HL-60 (cell line): ENCODE data around the gene MAGEA8.

Source experiments
- DNase-seq, 2 experiments: peaks; one replicate each; pipeline ENCODE4 v3.0.0-alpha.2; 2010 to 2020; ENCODE audit warnings: low read depth in 1 of 2, low spot score in 1 of 2
- H3K27ac ChIP-seq: fragments of 250-450 bp; sonication (Bioruptor Pico); replicated peaks from 2 replicates; pipeline ENCODE4 v1.5.1; 2020; ENCODE audit warnings: mild to moderate bottlenecking, moderate library complexity
- H3K27me3 ChIP-seq: fragments of 250-450 bp; sonication (Bioruptor Pico); 2 replicates; pipeline ENCODE4 v1.5.1; 2021; ENCODE audit warnings: mild to moderate bottlenecking, moderate library complexity; ENCODE audit not compliant: insufficient read depth, poor library complexity, severe bottlenecking
- H3K4me3 ChIP-seq: replicated peaks from 2 replicates; pipeline ENCODE4 v1.5.1; 2011; ENCODE audit warnings: mild to moderate bottlenecking, control low read depth, low read length; ENCODE audit not compliant: insufficient read depth
- GABPA ChIP-seq: IDR thresholded peaks from 2 replicates; pipeline ENCODE4 v1.6.1; 2012; ENCODE audit warnings: low read depth
- POLR2AphosphoS5 ChIP-seq: IDR thresholded peaks from 2 replicates; pipeline ENCODE4 v1.6.1; 2012; ENCODE audit warnings: low read depth
- SPI1 ChIP-seq: IDR thresholded peaks from 2 replicates; pipeline ENCODE4 v1.6.1; 2012; ENCODE audit warnings: low read depth, mild to moderate bottlenecking, borderline replicate concordance
- TF ChIP-seq, protein P1 (sequence below): IDR thresholded peaks from 2 replicates; pipeline ENCODE4 v1.6.1; 2012; ENCODE audit warnings: low read depth; ENCODE audit not compliant: insufficient replicate concordance
- TF ChIP-seq, protein P2 (sequence below): IDR thresholded peaks from one replicate; pipeline ENCODE4 v1.5.1; 2011; ENCODE audit warnings: low read length, control low read depth, inconsistent platforms; ENCODE audit not compliant: insufficient read depth

The MAGEA8 gene

DNA sequence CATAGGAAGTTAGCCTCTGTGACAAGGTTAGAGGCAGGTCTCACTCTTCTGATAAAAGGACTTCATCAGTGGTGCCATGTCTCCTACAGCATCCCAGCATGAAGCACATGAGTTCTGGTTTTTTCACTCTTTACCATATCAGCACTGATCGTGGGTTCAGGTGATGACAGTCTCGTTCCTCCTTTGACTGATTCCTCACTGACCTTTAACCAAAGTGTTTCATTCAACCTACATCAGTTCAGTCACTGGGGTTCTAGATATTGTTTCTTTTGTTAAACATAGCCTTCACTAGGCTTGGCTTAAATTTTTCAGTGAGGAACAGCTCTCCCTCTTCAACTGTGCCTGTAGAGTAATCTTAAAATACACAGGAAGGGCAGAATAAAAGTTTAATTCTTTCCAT lies 9.6 kb upstream of the MAGEA8 start:
- DNase-seq: no peak
- TF ChIP-seq, protein P1, sequence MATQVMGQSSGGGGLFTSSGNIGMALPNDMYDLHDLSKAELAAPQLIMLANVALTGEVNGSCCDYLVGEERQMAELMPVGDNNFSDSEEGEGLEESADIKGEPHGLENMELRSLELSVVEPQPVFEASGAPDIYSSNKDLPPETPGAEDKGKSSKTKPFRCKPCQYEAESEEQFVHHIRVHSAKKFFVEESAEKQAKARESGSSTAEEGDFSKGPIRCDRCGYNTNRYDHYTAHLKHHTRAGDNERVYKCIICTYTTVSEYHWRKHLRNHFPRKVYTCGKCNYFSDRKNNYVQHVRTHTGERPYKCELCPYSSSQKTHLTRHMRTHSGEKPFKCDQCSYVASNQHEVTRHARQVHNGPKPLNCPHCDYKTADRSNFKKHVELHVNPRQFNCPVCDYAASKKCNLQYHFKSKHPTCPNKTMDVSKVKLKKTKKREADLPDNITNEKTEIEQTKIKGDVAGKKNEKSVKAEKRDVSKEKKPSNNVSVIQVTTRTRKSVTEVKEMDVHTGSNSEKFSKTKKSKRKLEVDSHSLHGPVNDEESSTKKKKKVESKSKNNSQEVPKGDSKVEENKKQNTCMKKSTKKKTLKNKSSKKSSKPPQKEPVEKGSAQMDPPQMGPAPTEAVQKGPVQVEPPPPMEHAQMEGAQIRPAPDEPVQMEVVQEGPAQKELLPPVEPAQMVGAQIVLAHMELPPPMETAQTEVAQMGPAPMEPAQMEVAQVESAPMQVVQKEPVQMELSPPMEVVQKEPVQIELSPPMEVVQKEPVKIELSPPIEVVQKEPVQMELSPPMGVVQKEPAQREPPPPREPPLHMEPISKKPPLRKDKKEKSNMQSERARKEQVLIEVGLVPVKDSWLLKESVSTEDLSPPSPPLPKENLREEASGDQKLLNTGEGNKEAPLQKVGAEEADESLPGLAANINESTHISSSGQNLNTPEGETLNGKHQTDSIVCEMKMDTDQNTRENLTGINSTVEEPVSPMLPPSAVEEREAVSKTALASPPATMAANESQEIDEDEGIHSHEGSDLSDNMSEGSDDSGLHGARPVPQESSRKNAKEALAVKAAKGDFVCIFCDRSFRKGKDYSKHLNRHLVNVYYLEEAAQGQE: no peak
- TF ChIP-seq GABPA: no peak
- TF ChIP-seq SPI1: no peak
- TF ChIP-seq POLR2AphosphoS5: no peak
- TF ChIP-seq, protein P2, sequence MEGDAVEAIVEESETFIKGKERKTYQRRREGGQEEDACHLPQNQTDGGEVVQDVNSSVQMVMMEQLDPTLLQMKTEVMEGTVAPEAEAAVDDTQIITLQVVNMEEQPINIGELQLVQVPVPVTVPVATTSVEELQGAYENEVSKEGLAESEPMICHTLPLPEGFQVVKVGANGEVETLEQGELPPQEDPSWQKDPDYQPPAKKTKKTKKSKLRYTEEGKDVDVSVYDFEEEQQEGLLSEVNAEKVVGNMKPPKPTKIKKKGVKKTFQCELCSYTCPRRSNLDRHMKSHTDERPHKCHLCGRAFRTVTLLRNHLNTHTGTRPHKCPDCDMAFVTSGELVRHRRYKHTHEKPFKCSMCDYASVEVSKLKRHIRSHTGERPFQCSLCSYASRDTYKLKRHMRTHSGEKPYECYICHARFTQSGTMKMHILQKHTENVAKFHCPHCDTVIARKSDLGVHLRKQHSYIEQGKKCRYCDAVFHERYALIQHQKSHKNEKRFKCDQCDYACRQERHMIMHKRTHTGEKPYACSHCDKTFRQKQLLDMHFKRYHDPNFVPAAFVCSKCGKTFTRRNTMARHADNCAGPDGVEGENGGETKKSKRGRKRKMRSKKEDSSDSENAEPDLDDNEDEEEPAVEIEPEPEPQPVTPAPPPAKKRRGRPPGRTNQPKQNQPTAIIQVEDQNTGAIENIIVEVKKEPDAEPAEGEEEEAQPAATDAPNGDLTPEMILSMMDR: no peak
- no peak overlapping the region for H3K4me3 ChIP-seq
- no peaks in the 10 kb centered on the region for H3K27me3 ChIP-seq
- H3K27ac ChIP-seq: no peak overlapping the region

DNA sequence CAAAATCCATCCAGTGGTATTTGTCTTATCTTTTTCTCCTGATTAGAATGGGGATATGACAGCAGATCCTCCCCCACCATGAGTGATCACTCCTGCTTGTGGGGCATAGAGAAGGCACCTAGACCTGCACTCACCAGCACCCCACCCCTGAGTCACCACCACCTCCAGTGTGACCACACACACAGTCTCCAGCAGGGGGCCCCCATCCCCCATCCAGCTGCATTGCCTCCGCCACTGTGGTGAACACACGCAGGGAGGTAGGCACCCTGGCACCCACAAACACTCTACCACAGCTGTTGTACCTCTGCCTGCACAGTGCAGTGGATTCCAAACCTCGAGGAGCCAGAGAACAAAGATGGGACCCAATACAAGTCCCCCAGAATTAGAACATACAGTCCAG lies 9.0 kb upstream of the MAGEA8 start:
- Histone ChIP-seq H3K4me3 (no peak overlapping the region), H3K27me3 (no peaks in the 10 kb centered on the region), H3K27ac (no peak overlapping the region)
- peak in 1 of 2 experiments; percentile 43 for DNase-seq
- no peak for TF ChIP-seq POLR2AphosphoS5
- no peak for TF ChIP-seq GABPA
- TF ChIP-seq, protein P1: no peak
- TF ChIP-seq, protein P2: no peak
- TF ChIP-seq SPI1: no peak

DNA sequence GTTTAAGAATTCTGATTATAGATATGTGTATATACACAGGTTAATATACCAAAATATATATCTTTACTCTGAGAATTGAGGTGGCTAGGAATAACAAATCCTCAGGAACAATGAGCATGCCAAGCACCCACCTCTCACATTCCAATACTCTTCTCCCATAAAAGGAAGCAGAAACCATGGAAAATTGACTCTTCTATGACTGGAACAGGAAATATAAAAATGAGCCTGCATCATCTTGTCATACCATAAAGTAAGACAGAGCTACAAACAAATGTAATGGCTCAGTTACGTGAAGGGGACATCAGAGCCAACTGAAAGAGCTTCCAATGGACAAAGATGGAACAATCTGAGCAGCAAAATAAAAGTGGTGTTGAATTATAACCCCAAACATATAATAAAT lies 3.8 kb upstream of the MAGEA8 start:
- H3K27me3 ChIP-seq: no peaks in the 10 kb centered on the region
- H3K4me3 ChIP-seq: no peak overlapping the region
- H3K27ac ChIP-seq: no peak overlapping the region
- DNase-seq: no peak
- TF ChIP-seq, protein P1: no peak

DNA sequence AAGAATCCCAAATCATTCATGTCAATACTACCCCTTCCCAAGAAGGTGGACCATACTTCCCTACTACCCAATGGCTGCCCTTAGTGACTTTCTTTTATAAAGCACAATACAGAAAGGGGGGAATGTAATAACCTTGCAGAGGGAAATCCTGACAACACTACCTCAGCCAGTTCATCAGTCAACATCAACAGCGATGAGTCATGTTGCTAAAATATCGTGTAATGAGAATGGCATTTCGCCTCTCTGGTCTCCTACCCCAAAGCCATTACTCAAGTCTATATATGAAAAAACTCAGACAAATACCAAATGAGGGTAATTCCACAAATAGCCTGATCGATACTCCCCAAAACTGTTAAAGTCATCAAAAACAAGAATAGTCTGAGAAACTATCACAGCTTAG lies 3.3 kb upstream of the MAGEA8 start:
- no peak for DNase-seq
- H3K27me3 ChIP-seq: no peaks in the 10 kb centered on the region
- TF ChIP-seq, protein P2: no peak
- TF ChIP-seq POLR2AphosphoS5 (no peak), GABPA (no peak), SPI1 (no peak)
- TF ChIP-seq, protein P1: no peak
- no peak overlapping the region for H3K27ac ChIP-seq
- H3K4me3 ChIP-seq: no peak overlapping the region
